HG03469 (cell line): ENCODE data around the gene MSH6.
A peak's percentile ranks its signal among the peaks of the same experiment; 100 is the strongest.
"Not testable (repeated sequence)": the region's sequence is repeated elsewhere in the genome, so short reads cannot be mapped to it uniquely, and the experiment has no call there.

Experiments
- ATAC-seq: cut with Tn5 transposase; IDR thresholded peaks from one replicate; pipeline ENCODE4 v1.9.1; 2021; ENCODE audit warnings: mild to moderate bottlenecking, moderate library complexity, moderate number of reproducible peaks; ENCODE audit not compliant: unreplicated experiment

The MSH6 gene

DNA sequence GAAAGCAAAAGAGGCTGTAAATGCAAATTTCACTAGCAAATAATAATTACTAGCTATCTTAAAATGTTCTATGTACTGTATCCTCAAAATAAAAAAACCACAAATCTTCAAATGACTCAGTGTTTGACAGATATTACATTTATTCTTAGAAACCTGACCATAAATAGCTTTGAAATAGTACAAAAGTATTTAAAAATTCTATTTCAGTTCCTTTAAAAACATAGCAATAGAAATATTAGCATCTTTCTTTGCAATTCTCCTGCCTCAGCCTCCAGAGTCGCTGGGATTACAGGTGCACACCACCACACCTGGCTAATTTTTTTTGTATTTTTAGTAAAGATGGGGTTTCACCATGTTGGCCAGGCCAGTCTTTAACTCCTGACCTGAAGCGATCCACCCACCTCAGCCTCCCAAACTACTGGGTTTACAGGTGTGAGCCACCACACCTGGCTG lies 50.6 kb downstream of the MSH6 start:
- peak; percentile 89 for ATAC-seq

DNA sequence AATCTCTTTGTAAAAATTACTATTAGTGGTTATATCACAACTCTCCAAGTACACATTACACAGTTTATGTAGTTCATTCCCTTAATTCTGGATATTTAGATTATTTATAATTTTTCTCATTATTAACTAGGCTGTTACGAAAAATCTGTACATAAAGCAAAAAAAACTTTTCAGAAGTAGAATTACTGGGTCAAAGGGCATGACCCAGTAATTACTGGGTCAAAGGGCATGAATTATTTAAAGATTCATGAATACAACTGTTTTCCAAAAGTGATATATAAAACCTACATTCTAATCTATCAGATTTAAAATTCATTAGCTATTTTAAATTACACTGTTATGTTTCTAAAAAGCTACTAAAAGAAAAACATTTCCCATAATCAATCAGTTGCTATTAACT lies 55.3 kb downstream of the MSH6 start:
- ATAC-seq, result no peak

DNA sequence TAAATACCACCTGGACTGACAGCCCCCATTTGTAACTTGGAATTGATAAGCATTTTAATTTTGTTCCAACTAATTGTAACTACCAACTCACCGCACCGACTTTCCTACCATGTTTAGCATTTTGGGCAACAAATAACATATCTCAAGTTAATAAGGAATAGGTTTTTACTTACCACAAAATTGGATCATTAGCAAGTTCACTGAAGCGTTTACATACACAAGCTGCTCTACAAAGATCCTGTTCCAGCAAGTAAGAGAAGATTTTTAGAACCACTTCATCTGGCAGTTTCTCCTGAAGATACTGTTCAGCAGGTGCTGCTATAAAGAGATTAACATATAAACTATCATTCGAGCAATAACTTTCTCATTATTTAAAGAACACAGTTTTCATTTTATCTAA lies 55.7 kb downstream of the MSH6 start:
- no peak for ATAC-seq

DNA sequence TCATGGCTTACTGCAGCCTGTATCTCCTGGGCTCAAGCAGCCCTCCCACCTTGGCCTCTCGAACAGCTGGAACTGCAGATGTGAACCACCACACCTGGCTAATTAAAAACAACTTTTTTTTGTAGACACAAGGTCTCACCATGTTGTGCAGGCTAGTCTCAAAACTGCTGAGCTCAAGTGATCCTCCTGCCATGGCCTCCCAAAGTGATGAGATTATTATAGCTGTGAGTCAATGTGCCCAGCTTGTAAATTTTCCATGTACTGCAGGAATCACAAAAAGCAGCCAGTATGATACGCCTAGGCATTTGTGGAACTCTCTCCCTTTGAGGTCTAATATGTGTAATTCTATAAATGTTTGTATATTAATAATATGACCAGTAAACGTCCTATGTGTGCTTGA lies 59.9 kb downstream of the MSH6 start:
- ATAC-seq, result no peak

DNA sequence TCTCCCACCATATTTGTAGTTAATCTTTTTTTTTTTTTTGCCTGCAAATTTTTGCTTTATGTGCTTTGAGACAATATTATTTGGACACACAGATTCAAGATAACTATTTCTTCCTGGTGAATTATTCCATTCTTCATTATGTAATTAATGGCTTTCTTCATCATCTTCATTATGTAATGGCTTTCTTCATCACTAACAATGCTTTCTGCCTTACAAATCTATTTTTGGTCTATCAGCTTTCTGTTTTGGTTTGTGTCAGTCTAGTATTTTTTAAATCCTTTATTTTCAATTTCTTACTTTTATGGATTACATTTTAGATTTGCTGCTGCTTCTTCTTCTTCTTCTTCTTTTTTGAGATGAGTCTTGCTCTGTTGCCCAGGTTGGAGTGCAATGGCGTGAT lies 60.5 kb downstream of the MSH6 start:
- ATAC-seq, result no peak

DNA sequence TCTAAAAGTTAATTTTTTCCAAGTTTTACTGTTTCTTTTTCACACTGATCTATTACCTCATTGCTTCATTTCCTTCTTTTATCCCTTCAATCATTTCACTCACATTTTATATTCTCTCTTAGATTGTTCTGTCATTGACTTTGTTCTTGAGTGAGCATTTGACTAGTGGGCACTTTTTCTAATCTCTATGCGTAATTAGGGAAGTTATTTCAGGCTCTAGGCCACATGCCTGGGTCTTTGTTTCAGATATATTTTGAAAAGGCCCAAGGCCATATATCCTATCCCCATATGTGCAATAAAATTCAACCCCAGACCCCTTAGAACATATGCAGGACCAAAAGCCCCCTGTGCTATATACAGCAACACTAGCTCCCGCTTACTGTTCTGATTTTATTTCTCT lies 61.2 kb downstream of the MSH6 start:
- no peak for ATAC-seq

DNA sequence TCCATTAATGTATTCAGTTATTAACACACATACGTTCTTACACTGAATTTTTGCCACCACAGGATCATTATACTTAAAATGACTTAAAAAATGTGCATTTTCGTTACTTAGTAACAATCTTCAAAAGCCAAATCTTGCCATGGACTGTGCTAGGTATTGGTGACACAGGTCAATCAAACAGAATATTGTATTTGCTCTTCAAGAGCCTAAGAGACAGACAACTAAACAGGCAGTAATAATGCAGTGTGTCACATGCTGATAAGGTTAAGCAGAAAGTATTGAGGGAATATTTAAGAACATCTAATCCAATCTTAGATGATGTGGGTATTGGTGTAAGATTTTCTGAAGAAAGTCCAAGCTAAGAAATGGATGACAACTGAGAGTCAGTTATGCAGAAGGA lies 66.4 kb downstream of the MSH6 start:
- ATAC-seq, result no peak

DNA sequence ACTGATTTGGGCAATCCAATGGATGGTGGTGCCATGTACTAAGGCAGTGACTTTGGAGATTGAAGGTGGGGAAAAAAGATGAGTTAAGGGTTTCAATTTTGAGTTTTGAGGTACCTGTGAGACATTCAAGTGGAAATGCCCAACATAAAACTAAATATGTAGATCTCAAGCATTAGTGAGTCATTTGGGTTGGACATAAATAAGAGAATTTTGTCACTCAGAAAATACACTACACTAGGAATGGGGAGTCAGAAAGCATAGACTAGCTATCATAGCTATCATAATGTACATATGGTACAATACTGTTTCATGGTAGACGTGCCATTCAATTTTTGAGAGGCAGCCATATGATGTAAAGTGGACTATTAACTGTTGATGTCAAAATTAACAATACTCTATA lies 67.3 kb downstream of the MSH6 start:
- no peak for ATAC-seq

DNA sequence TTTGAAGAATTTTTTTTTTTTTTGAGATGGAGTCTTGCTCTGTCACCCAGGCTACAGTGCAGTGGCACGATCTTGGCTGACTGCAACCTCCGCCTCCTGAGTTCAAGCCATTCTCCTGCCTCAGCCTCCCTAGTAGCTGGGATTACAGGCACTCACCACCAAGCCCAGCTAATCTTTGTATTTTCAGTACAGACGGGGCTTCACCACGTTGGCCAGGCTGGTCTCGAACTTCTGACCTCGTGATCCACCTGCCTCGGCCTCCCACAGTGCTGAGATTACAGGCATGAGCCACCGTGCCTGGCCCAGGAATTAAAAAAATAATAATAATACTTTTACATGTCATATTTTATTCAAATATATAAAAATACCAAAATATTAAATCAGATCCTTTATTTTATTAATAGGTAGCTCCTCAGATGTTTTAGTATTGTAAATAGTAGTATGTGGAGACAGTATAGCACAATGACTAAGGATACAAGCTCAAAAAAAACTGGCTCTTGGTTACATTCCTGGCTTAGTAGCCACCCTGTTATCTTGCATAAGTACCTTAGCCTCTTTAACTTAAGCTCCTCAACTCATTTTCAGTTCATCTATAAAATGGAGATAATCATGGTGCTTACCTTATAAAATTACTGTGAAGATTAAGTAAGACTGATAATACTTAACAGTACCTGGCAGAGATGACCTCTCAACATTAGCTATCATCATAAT lies 70.3 kb downstream of the MSH6 start:
- not testable (repeated sequence) for ATAC-seq
